Sigmoid colon (tissue), 7 donors: Measurements from ENCODE around the gene NPB. TPM values are rescaled to one million over a fixed set of nuclear protein-coding genes. Genes with fewer than 3 reads are reported as not detected.

ENCODE experiments used
- DNase-seq: peaks from one replicate; pipeline ENCODE4 v3.0.0-alpha.2; 2019
- H3K27ac ChIP-seq, 4 donors: fragments of 200-600 bp; sonication (generic); one replicate each; pipeline ENCODE4 v1.5.1; 2016 to 2019; ENCODE audit warnings: mild to moderate bottlenecking in 1 of 4
- H3K27me3 ChIP-seq, 3 donors: fragments of 200-600 bp; sonication (generic); one replicate each; pipeline ENCODE4 v1.5.1; 2019; ENCODE audit warnings: mild to moderate bottlenecking in 1 of 3
- H3K36me3 ChIP-seq, 4 donors: fragments of 200-600 bp; sonication (generic); one replicate each; pipeline ENCODE4 v1.5.1; 2016 to 2019
- H3K4me1 ChIP-seq, 4 donors: fragments of 200-600 bp; sonication (generic); one replicate each; pipeline ENCODE4 v1.5.1; 2017 to 2019
- H3K4me3 ChIP-seq, 4 donors: fragments of 200-600 bp; sonication (generic); one replicate each; pipeline ENCODE4 v1.5.1; 2017 to 2019; ENCODE audit warnings: mild to moderate bottlenecking in 2 of 4, moderate library complexity in 1 of 4
- H3K9me3 ChIP-seq, 4 donors: fragments of 200-600 bp in 3 of 4; sonication (generic) in 3 of 4; one replicate each; pipeline versions ENCODE4 v1.5.1 to v1.6.1; 2013 to 2019
- CTCF ChIP-seq, 4 experiments: fragments of 450-650 bp in 3 of 4; fragments of 200-600 bp in 1 of 4; IDR thresholded peaks; one replicate each; pipeline ENCODE4 v1.5.1; 2016 to 2019; ENCODE audit warnings: antibody characterized with exemption in 4 of 4, mild to moderate bottlenecking in 3 of 4, moderate library complexity in 2 of 4
- EP300 ChIP-seq, 4 donors: sonication (generic); formaldehyde crosslinking; IDR thresholded peaks; one replicate each; pipeline ENCODE4 v1.6.1; 2017; ENCODE audit warnings: antibody characterized with exemption in 4 of 4
- POLR2A ChIP-seq, 2 donors: fragments of 450-650 bp; IDR thresholded peaks; one replicate each; pipeline ENCODE4 v1.6.1; 2016; ENCODE audit warnings: antibody characterized with exemption in 2 of 2, mild to moderate bottlenecking in 2 of 2, moderate library complexity in 2 of 2
- POLR2AphosphoS5 ChIP-seq, 4 donors: sonication (generic); formaldehyde crosslinking; IDR thresholded peaks; one replicate each; pipeline ENCODE4 v1.6.1; 2017; ENCODE audit warnings: antibody characterized with exemption in 4 of 4
- WGBS, 2 donors: extraction: QIAGEN DNeasy Blood & Tissue Kit; methylation state at CpG; one replicate each; pipeline ENCODE4 v1.1.7; 2013; 5-methylcytosine and 5-hydroxymethylcytosine counted together
- intact Hi-C: fragments of 100-400 bp; cut with DNase I; formaldehyde crosslinking; loops from one replicate; pipeline ENCODE4 v1.15.1; 2023
- polyA plus RNA-seq, 3 donors: library from polyadenylated mRNA; stranded (reverse); fragments of 200-250 nt; gene quantifications; one replicate each; pipeline ENCODE4 v1.2.3, GENCODE V29; 2013
- total RNA-seq, 4 donors: library from RNA; depleted of rRNA; stranded (reverse); fragments of >200 nt; gene quantifications; one replicate each; pipeline ENCODE4 v1.1.0, GENCODE V29; 2016
- donor health status: healthy with polysubstance abuse.
- donor health status: Bipolar disorder and iron deficiency.
- donor health status: healthy.

NPB gene
- total and polyA plus RNA-seq, 7 donors, result 0.27 to 1.8 (median 0.79) TPM; not detected in 3

GRCh38 chr17:81908793-81909192 lies 6.8 kb downstream of the NPB start:
- Histone ChIP-seq H3K9me3 (no peaks in the 10 kb centered on the region), H3K4me1 (peaks cover 0 to 15% (median 13%) of the 10 kb centered on the region in 4 donors), H3K27me3 (no peaks in the 10 kb centered on the region), H3K4me3 (no peak overlapping the region), H3K27ac (no peak overlapping the region), H3K36me3 (peaks cover 5 to 31% (median 12%) of the 10 kb centered on the region in 4 donors)
- WGBS, 2 donors, result 95 to 96% methylated on average over 11 of the region's 11 CpGs
- DNase-seq, result no peak
- intact Hi-C loops, result no loop called here
- TF ChIP-seq POLR2A (IDR thresholded peaks at IDR 0.05) (no peak), POLR2AphosphoS5 (IDR thresholded peaks at IDR 0.05) (no peak), CTCF (IDR thresholded peaks at IDR 0.05) (no peak), EP300 (IDR thresholded peaks at IDR 0.05) (no peak)

- WGBS, 2 donors, result 93 to 95% methylated on average over 12 of the region's 12 CpGs
- TF ChIP-seq POLR2AphosphoS5 (IDR thresholded peaks at IDR 0.05), result no peak
- TF ChIP-seq POLR2A (IDR thresholded peaks at IDR 0.05), result no peak
- TF ChIP-seq CTCF (IDR thresholded peaks at IDR 0.05), result no peak
- TF ChIP-seq EP300 (IDR thresholded peaks at IDR 0.05), result no peak
- H3K36me3 ChIP-seq, result peaks cover 10 to 34% (median 17%) of the 10 kb centered on the region in 4 donors
These were observed 7.2 kb downstream of the NPB start for GRCh38 chr17:81909231-81909630.

DNA sequence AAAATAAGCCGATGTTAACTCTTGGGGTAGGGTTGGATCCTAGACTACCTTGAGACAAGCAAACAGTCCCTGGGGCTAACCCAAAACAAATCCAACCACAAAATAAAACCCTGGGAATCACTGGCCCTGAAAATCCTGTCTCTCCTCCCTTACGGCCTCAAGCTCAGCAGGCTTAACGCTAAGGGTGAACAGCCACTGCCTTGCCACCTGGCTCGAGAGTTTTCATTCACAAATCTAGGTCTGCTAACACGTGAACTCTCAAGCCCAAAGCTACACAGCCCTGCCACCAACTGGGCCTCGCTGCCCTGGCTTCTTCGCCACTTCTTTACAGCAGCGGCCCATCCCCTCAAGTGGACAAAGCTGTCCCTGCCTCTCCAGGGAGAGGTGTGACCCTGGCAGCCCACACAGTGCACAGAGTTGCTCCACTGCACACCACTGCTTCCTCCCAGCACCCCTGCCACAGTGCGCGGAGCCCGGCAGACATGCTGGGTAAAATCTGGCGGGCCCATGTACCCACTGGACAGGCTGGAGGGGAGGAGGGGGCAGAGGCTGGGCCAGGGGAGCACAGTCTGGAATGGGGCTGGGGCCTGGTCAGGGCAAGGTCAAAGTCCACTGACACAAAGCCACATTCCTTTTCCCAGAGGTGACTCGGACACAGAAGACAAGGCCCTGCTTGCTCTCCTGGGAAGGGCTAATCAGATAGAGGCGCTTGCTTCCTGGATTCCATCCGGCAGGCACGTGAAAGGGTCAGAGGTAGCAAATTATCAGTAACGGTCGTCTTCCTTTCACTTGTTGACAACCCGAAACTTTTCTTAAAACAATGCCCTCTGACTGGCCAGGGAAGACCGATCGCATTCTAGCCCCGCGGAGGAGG lies 8.2 kb downstream of the NPB start:
- WGBS, 2 donors, result 26 to 37% methylated on average over 23 of the region's 23 CpGs
- peak; percentile 68 for DNase-seq
- no peaks in the 10 kb centered on the region for H3K27me3 ChIP-seq
- peaks cover 13 to 39% (median 24%) of the 10 kb centered on the region in 4 donors for H3K36me3 ChIP-seq
- peak overlapping the region in 3 of 4 donors; percentile 52 to 76 (median 56) for H3K27ac ChIP-seq
- peak overlapping the region; percentile 58 to 77 (median 63) for H3K4me3 ChIP-seq
- TF ChIP-seq POLR2AphosphoS5 (IDR thresholded peaks at IDR 0.05), result no peak
- no peak for TF ChIP-seq EP300 (IDR thresholded peaks at IDR 0.05)
- TF ChIP-seq CTCF (IDR thresholded peaks at IDR 0.05), result no peak
- no peak for TF ChIP-seq POLR2A (IDR thresholded peaks at IDR 0.05)
- H3K9me3 ChIP-seq, result no peaks in the 10 kb centered on the region
- H3K4me1 ChIP-seq, result peaks cover 0 to 15% (median 13%) of the 10 kb centered on the region in 4 donors
- intact Hi-C loops, result no loop called here

More at GRCh38 chr17:81909231-81909630, 7.2 kb downstream of the NPB start:
- Histone ChIP-seq H3K4me3 (no peak overlapping the region), H3K27me3 (no peaks in the 10 kb centered on the region), H3K9me3 (no peaks in the 10 kb centered on the region), H3K4me1 (peaks cover 0 to 15% (median 13%) of the 10 kb centered on the region in 4 donors), H3K27ac (no peak overlapping the region)
- no peak for DNase-seq
- intact Hi-C loops, result no loop called here

GRCh38 chr17:81910840-81911276 lies 8.8 kb downstream of the NPB start:
- peak overlapping the region; percentile 52 to 76 (median 62) for H3K27ac ChIP-seq

More at GRCh38 chr17:81910840-81911276, 8.8 kb downstream of the NPB start:
- intact Hi-C loops, result no loop called here
- no peak for TF ChIP-seq CTCF (IDR thresholded peaks at IDR 0.05)
- TF ChIP-seq POLR2AphosphoS5 (IDR thresholded peaks at IDR 0.05), result no peak
- no peak for TF ChIP-seq POLR2A (IDR thresholded peaks at IDR 0.05)
- peaks cover 0 to 17% (median 14%) of the 10 kb centered on the region in 4 donors for H3K4me1 ChIP-seq
- no peaks in the 10 kb centered on the region for H3K9me3 ChIP-seq
- WGBS, 2 donors, result 1% methylated on average over 55 of the region's 55 CpGs
- no peaks in the 10 kb centered on the region for H3K27me3 ChIP-seq
- H3K4me3 ChIP-seq, result peak overlapping the region; percentile 58 to 77 (median 63)
- peaks cover 13 to 45% (median 26%) of the 10 kb centered on the region in 4 donors for H3K36me3 ChIP-seq
- peak; percentile 66 for DNase-seq
